Testis (tissue), 2 donors: ENCODE data around the gene RBM15.

Source experiments
- POLR2A ChIP-seq: fragments of 450-650 bp; IDR thresholded peaks from one replicate; pipeline ENCODE4 v1.6.1; 2017; ENCODE audit warnings: antibody characterized with exemption, mild to moderate bottlenecking, moderate library complexity
- TF ChIP-seq, protein P1 (sequence below), 3 experiments: fragments of 450-650 bp in 2 of 3; fragments of 200-600 bp in 1 of 3; sonication (generic) in 1 of 3; IDR thresholded peaks; one replicate each; pipeline ENCODE4 v1.5.1; 2016 to 2019; ENCODE audit warnings: antibody characterized with exemption in 3 of 3, mild to moderate bottlenecking in 2 of 3, moderate library complexity in 1 of 3

DNA sequence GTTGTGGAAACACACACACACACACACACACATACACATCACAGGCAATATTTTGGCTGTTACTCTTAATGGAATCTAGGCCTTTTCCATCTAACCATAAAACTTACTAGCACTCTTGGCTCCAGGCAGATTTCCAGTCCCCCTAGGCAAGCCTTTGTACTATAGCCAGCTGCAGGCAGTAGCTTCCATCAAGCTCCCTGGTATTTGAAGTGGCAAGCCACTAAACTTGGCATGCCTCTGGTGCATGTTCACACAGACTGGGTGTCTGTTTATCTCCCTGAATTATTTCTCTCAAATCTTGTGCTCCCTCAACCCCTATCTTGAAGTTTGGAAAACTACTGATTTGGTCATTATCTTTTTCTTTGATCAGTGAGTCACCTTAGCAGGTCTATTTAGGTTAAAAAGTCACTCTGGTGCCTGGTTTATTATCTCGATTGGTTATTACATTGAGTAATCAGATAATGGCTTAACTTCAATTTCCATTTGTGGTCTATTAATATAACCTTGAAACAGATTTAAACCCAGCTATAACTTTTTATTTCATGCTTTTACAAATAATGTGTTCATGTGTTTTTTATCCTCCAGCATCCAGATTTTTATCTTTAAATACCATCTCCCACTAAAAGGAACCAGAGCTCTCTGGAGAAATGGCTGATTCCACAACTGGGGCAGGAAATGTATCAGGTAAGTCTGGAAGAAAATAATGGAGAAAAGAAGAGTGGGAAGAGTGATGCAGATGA lies 2.7 kb upstream of the RBM15 start:
- TF ChIP-seq, protein P1, sequence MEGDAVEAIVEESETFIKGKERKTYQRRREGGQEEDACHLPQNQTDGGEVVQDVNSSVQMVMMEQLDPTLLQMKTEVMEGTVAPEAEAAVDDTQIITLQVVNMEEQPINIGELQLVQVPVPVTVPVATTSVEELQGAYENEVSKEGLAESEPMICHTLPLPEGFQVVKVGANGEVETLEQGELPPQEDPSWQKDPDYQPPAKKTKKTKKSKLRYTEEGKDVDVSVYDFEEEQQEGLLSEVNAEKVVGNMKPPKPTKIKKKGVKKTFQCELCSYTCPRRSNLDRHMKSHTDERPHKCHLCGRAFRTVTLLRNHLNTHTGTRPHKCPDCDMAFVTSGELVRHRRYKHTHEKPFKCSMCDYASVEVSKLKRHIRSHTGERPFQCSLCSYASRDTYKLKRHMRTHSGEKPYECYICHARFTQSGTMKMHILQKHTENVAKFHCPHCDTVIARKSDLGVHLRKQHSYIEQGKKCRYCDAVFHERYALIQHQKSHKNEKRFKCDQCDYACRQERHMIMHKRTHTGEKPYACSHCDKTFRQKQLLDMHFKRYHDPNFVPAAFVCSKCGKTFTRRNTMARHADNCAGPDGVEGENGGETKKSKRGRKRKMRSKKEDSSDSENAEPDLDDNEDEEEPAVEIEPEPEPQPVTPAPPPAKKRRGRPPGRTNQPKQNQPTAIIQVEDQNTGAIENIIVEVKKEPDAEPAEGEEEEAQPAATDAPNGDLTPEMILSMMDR (IDR thresholded peaks at IDR 0.05), result no peak
- no peak for TF ChIP-seq POLR2A
